GM21526 (cell line): ENCODE results near the gene RDX.

Experiments used
- ATAC-seq: cut with Tn5 transposase; IDR thresholded peaks from one replicate; pipeline ENCODE4 v1.9.1; 2021; ENCODE audit warnings: moderate library complexity; ENCODE audit not compliant: unreplicated experiment, low FRiP score

Gene RDX

DNA sequence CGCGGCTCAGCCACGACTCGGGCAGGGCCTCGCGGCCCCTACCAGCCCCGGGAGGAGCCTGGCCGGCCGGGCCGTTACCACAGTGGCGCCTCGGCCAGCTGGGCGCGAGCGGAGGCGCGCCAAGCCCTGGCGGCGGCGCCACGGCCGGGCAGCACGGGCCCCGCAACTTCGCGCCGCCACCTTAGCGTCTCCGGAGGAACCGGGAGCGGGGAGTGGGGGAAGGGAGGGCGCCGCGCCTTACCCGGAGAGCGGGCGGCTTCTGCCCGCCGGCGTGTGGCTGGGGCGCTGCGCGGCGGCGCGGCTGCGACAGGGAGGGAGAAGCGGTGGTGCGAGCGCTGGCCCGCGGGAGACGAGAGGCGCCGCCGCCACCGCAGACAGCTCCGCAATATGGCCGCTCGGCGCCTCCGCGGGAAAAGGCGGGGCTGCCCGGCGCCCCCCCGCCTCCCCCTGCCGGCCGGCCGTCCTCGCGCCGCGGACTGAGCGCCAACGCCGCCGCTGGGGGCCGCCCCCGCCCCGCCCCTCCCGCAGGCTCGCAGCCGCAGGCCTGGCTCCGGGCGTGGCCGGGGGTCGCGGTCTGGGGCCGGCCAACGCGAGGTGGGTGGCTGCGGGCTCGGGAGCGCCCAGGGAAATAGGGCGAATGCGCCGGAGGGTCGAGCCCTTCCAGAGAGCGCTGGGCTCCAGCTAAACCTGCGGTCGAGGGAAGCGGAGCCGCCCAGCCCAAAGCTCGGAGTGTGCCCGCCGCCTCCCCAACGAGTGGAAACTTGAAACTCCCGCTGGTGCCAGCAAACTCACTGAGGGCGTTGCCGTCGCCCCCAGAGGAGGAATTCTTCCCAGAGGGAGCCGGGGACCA is at the start of gene RDX:
Gene RDX, minus strand, starts transcription at position 389 of the 850 bp plus-strand sequence. CDS start 16,922 bp downstream, outside the sequence.
- ATAC-seq, result peak; percentile 83

DNA sequence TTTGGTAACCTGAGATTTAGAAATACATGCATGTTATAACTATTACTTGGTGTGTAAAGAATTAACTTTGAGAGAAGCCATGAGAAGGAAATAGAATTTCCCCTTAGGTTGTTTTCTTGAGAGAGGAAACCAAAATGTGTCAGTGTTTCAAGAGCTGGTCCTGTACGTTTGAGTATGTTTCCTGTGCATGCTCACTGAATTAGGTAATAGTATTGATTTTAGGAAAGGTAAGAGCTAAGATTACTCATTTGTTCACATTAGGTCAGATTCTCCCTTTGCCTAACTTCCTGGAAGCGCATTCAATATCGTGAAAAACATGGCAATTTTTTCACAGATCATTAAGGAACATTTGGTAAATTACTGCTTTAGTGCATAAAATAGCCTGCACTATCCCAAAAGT is 49.3 kb upstream of the RDX start:
- ATAC-seq, result no peak

DNA sequence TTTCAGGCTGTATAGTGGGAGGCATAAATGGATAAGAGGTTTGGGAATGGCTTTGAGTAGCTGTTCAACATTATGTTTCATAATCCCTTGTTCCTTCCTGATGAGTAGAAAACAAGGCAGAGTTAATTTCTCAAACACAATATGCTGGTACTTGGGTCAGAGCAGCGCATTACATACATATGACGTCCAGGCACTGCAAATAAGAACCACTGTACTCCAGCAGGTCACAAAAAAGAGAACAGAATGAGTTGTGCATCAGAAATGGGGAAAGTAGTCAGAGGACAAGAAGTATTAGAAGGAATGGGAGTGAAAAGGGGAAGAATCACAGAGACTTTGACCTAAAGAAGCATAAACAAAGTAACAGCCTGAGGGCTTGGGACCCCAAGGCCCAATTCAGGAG is 44.0 kb upstream of the RDX start:
- no peak for ATAC-seq

DNA sequence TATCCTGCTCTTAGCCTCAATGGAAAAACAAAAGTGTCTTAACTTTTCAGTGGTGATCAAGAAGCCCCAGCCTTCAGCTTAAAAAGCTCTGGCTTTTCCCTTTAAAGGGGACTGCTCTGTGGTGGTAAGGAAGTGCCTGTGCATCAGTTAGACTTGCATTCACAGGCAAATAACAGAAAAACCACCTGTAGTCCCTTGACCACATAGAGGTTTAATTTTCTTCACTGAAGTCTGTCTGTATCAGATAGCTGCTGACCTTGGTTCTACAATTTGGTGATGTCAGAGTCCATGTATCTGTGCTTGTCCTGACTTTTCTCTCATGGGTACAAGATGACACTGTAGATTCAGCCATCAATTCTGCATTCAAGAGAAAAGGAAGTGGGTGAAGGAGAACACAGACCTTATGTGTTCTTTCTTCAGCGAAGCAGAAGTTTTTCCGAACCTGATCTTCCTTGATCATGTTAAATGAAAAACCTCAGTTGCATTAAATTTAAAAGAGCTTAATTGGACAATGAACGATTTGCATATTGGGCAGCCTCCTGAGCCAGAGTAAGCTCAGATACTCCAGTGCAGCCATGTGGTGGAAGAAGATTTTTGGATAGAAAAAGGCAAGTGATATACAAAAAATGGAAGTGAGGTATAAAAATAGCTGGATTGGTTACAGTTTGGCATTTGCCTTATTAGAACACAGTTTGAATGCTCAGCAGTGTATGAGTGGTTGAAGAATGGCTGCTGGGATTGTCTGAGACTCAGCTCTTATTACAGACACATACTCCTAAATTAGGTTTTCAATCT is 43.2 kb upstream of the RDX start:
- no peak for ATAC-seq

DNA sequence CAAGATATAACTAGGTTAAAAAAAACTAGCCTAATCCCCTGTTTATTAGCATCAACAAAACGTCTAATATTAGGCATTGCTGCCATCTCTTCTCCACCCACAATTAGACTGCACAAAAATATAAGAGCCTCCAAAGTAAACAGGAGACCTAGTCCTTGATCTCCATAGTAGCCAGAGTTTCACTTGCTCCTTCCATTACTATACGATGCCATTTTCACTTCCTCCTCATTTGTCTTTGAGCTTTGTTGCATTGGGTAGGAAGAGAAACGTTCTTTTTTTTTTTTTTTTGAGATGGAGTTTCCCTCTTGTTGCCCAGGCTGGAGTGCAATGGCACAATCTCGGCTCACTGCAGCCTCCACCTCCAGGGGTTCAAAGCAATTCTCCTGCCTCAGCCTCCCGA is 42.3 kb upstream of the RDX start:
- ATAC-seq, result peak; percentile 56

DNA sequence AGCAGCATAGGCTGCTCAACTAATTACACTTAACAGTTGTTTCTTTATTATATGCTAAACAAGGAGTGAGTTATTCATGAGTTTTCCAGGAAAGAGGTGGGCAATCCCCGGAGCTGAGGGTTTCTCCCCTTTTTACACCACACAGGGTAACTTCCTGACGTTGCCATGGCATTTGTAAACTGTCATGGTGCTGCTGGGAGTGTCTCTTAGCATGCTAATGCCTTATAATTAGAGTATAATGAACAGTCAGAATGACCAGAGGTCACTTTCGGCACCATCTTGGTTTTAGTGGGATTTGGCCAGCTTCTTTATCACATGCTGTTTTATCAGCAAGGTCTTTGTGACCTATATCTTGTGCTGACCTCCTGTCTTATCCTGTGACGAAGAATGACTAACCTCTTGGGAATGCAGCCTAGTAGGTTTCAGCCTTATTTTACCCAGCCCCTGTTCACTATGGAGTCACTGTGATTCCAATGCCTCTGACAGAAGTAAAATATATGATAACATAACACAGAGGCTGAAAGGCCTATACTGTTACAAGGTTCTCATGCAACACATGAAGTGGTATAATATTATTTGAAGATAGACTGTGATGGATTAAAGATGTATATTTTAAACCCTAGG is 41.3 kb upstream of the RDX start:
- ATAC-seq, result no peak

DNA sequence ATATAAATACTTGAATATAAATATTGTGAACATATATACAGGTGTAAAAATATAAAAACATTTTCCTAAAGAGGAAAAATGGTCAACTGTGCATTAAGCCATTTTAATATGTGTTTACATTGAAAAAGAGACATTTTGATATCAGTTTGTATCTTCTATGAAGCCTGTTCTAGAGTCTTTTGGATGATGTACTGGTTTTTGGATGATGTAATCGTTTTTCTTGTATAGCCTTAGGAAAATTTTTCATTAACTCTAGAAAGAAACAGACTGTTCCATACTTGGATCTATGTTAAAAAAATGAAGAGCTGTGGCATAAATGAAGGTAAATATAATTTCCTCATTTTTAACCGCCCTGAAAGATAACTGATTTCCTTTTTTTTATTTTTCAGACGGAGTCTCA is 39.6 kb upstream of the RDX start:
- ATAC-seq, result no peak

DNA sequence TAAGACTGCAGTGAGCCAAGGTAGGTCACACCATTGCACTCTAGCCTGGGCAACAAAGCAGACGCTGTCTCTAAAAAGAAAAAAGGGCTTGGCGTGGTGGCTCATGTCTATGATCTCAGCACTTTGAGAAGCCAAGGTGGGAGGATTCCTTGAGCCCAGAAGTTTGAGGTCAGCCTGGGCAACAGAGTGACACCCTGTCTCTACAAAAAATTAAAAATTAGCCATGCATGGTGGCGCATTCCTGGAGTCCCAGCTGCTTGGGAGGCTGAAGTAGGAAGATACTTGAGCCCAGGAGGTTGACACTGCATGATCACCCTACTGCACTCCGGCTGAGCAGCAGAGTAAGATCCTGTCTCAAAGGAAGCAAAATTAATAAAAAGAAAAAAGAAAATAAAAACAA is 38.9 kb upstream of the RDX start:
- no peak for ATAC-seq

DNA sequence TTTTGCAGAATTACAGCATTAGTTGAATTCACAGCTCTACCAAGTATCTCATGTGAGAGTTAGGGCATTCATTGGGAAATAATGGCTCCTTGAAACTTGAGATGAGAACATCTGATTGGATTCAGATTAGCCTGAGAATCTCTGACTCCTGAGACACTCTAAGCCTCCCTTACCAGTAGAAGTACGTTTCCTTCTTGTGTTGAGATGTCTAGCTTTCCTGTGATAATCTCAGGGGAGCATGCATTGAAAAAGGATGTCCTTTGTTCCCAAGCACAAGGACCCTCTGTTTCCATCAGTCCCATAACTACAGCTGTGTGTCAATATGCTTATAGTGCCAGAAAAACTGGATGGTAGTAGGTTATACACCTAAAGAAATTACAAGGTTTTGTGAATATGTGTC is 35.2 kb upstream of the RDX start:
- no peak for ATAC-seq

DNA sequence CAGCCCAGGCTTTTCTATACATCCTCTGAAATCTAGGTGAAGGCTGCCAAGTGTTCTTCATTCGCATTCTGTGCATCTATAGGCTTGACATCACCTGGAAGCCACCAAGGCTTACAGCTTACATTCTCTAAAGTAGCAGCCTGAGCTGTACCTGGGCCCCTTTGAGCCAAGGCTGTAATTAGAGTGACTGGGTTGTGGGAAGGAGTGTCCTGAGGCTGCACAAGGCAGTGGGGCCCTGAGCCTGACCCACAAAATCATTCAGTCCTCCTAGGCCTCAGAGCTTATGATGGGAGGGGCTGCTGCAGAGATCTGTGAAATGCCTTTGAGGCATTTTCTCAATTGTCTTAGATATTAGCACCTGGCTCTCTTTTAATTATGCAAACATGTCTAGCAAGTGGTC is 33.0 kb upstream of the RDX start:
- ATAC-seq, result no peak

DNA sequence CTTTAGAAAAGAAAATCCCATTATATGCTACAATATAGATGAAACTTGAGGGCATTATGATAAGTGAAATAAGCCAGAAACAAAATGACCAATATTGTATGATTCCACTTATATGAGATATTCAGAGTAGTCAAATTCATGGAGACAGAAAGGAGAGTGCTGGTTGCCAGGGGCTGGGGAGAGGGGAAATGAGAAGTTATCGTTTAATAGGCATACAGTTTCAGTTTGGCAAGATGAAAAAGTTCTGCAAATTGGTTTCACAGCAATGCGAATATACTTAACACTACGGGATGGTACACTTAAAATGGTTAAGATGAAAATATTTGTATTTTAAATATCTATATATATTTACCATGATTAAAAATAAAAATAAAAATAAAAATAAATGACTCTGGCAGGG is 31.1 kb upstream of the RDX start:
- ATAC-seq, result no peak

DNA sequence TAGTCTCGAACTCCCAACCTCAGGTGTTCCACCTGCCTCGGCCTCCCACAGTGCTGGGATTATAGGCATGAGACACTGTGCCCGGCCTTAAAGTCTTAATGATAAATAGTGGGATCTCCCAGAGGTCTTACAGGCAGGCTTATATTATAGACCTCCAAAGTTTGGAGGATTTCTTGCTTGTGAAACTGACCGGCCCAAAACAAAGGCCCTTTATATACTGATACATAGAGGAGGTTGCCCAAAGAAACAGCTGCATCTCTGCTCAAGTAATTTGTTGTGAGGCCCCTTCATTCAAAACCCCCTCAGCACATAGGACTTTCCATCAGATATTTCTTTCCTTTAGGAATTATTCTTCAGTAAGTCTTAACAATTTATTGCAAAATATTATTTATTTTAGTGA is 27.4 kb upstream of the RDX start:
- ATAC-seq, result no peak

DNA sequence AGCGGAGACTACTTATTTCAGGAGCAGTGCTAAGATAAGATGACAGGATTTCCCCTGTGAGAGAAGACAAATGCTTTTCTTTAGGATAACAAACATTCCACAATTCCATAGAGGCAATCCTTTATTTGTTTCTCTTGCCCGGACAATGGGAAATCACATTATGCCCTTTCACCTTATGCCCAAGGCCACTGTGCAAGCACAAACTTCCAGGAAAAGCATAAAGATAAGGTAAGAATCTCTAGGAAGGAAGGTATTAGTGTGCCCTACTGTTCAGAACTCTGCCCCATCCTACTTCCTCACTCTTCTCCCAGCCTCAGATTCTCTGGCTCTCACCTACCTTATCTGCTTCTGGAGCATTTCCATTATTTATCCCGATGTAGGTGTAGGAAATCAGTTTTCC is 23.1 kb upstream of the RDX start:
- no peak for ATAC-seq

DNA sequence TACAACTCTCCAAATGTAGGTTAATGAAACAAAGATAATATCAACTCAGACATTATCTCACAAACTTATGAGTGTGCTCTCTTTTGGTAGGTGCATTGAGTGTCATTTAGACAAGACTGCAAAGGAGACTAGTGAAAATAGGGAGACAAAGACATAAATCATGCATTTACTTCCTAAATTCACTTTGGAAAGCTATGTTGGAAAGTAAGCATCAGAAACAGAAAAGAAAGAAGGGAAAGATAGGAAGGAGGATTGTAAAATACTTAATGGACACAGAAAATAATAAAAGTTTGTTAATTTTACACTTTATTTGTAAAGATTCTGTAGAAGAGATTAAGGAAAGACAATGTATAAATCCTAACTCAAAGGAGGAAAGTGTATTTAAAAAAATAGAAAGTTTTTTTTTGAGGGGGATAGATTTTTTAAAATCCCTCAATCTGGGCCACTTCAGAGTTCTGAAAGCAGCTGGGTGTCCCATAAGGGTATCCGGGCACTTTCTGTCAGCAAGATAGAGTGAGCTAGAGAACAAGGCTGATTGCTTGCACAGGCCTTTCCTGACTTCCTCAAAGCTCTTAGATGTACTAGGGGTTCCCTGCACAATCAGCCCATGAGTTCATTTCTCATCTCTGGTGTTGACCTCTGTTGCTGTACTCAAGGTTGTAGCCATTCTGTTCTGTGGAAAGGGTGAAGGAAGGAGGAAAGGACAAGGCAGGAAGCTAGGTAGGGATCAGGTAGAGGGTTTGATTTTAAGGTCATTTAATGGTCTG is 22.4 kb upstream of the RDX start:
- ATAC-seq, result no peak

DNA sequence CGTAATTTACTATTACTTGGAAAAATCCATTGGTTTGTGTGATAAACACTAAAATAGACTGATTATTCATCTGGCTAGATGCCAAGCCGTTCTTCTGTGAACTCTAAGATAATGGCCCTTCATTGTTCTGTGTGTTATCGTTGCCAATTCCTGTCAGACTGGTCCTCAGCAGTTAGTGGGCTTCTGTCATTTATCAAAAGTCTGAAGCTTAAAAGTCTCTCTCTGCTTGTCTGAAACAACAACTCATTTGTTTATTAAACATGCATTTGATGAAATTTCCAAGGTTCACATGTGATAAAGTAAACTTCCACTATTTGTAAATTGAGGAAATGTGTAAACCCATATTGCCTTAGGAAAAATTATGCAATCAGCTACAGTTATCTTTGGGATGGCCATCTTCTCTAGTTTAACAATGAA is 21.1 kb upstream of the RDX start:
- ATAC-seq, result no peak

DNA sequence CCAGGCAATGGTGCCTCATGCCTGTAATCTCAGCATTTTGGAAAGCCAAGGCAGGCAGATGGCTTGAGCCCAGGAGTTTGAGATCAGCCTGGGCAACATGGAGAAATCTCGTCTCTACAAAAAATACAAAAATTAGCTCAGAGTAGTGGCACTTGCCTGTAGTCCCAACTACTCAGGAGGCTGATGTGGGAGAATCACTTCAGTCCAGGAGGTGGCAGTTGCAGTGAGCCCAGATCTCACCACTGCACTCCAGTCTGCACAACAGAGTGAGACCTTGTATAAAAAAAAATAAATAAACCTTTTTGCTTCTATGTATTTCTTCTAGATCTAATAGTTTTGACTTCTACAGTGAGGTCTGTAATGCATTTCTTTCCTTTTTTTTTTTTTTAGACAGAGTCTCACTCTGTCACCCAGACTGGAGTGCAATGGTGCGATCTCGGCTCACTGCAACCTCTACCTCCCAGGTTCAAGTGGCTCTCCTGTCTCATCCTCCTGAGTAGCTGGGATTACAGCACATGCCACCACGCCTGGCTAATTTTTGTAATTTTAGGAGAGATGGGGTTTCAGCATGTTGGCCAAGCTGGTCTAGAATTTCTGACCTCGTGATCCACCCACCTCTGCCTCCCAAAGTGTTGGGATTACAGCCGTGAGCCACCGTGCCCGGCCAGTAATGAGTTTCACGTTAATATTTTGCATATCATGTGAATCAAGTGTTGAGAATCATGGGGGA is 18.1 kb upstream of the RDX start:
- ATAC-seq, result no peak

DNA sequence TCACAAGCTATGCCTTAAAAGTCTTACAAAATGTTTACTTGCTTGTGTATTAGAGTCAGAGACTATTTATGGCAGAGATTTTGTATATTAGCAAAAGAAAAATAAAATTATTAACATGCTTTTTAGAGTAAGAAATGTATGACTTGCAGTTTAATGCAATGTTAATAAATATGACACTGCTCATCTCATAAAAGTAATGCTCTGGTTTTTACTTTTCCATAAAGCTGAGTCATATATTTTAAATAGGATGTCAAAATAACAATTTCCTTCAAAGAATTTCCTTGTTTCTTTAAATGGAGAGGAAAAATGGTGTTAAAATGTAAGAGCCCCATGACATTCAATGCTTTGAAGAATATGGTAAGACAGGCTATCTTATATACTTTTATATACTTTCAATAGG is 16.3 kb upstream of the RDX start:
- ATAC-seq, result no peak

DNA sequence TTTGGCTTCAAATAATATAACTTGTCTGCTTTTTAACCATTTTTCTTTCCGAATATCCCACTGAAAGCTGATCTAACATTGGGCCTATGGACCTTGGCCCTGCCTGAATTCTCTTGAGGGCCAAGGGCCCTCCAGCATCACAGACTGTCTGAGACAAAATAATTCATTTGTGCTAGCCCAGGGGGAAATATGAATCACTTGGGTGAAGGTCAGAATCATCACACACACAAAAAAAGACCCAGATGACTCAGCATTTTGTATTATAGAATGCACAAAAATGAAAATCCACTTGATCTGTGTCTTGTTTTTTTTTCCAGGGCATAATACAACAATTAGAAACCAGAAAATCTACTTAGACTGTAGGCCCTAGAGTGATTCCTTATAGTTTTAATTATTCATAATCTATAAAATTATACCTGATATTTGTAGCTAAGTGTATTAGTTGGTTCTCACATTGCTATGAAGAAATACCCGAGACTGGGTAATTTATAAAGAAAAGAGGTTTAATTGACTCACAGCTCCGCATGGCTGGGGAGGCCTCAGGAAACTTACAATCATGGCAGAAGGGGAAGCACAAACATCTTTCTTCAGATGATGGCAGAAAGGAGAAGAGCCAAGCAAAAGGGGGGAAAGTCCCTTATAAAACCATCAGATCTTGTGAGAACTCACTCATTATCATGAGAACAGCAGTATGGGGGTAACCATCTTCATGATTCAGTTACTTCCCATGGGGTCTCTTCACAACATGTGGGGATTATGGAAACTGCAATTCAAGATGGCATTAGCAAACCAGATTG is 15.6 kb upstream of the RDX start:
- no peak for ATAC-seq

DNA sequence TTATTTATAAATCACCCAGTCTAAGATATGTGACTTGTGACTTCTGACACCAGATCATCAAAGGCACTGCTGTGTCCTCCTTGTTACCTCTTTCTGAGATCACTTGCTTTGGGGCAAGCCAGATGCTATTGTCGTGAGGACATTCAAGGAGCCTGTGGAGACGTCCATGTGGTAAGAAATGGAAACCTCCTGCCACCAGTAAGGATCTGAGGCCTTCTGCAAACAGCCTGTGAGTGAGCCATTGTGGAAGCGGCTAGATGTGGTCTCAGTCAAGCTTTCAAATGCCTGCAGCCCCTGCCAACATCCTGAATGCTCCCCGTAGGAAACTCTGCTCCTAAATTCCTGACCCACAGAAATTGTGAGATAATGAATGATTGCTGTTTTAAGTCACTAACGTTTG is 11.7 kb upstream of the RDX start:
- ATAC-seq, result no peak
